GM19395 (cell line): Measurements from ENCODE around the gene SNX6.
"Not testable (repeated sequence)": the region's sequence is repeated elsewhere in the genome, so short reads cannot be mapped to it uniquely, and the experiment has no call there.

ENCODE experiments used
- ATAC-seq: cut with Tn5 transposase; IDR thresholded peaks from one replicate; pipeline ENCODE4 v1.9.1; 2021; ENCODE audit warnings: mild to moderate bottlenecking, moderate library complexity; ENCODE audit not compliant: unreplicated experiment

SNX6 gene

GRCh38 chr14:34640826-34641225 lies 10.9 kb upstream of the SNX6 start:
- ATAC-seq = no peak

- ATAC-seq = not testable (repeated sequence)
Measured at GRCh38 chr14:34634360-34634771, 4.4 kb upstream of the SNX6 start.

GRCh38 chr14:34633742-34634141 lies 3.8 kb upstream of the SNX6 start:
- no peak for ATAC-seq

GRCh38 chr14:34632411-34632978 lies 2.5 kb upstream of the SNX6 start:
- ATAC-seq = no peak

- no peak for ATAC-seq
Measured at GRCh38 chr14:34629344-34629656, 648 bp downstream of the SNX6 start.

- ATAC-seq = no peak
Measured at GRCh38 chr14:34628681-34629135, 1.2 kb downstream of the SNX6 start.

- ATAC-seq = no peak
Measured at GRCh38 chr14:34623506-34623905, 6.4 kb downstream of the SNX6 start.

GRCh38 chr14:34620839-34621238 lies 9.1 kb downstream of the SNX6 start:
- no peak for ATAC-seq

- no peak for ATAC-seq
Measured at GRCh38 chr14:34620115-34620514, 9.8 kb downstream of the SNX6 start.

GRCh38 chr14:34619471-34619870 lies 10.5 kb downstream of the SNX6 start:
- ATAC-seq = no peak

GRCh38 chr14:34616360-34616759 lies 13.6 kb downstream of the SNX6 start:
- no peak for ATAC-seq

GRCh38 chr14:34615507-34615906 lies 14.4 kb downstream of the SNX6 start:
- ATAC-seq = no peak

GRCh38 chr14:34614638-34615037 lies 15.3 kb downstream of the SNX6 start:
- ATAC-seq = no peak

- ATAC-seq = no peak
Measured at GRCh38 chr14:34610101-34610500, 19.8 kb downstream of the SNX6 start.

- ATAC-seq = no peak
Measured at GRCh38 chr14:34605461-34605860, 24.5 kb downstream of the SNX6 start.

GRCh38 chr14:34604995-34605394 lies 25.0 kb downstream of the SNX6 start:
- no peak for ATAC-seq

- ATAC-seq = no peak
Measured at GRCh38 chr14:34596891-34597290, 33.1 kb downstream of the SNX6 start.

GRCh38 chr14:34593740-34594375 lies 36.1 kb downstream of the SNX6 start:
- no peak for ATAC-seq

GRCh38 chr14:34592623-34593022 lies 37.3 kb downstream of the SNX6 start:
- no peak for ATAC-seq

GRCh38 chr14:34583525-34583924 lies 46.4 kb downstream of the SNX6 start:
- no peak for ATAC-seq

GRCh38 chr14:34582117-34582680 lies 47.7 kb downstream of the SNX6 start:
- ATAC-seq = no peak

GRCh38 chr14:34580381-34580780 lies 49.6 kb downstream of the SNX6 start:
- no peak for ATAC-seq

GRCh38 chr14:34571771-34572170 lies 58.2 kb downstream of the SNX6 start:
- no peak for ATAC-seq
